ENCODE measurements around the gene FCAR. TPM values are rescaled to one million over a fixed set of nuclear protein-coding genes. Genes with fewer than 3 reads are reported as not detected.
"Not testable (repeated sequence)": the region's sequence is repeated elsewhere in the genome, so short reads cannot be mapped to it uniquely, and the experiment has no call there.

Gene FCAR
- total RNA-seq: 1 to 10 TPM in 2 of 4 donors, under 1 TPM in 1, not detected in 1; 0.29 to 6.3 (median 1.4) TPM

DNA sequence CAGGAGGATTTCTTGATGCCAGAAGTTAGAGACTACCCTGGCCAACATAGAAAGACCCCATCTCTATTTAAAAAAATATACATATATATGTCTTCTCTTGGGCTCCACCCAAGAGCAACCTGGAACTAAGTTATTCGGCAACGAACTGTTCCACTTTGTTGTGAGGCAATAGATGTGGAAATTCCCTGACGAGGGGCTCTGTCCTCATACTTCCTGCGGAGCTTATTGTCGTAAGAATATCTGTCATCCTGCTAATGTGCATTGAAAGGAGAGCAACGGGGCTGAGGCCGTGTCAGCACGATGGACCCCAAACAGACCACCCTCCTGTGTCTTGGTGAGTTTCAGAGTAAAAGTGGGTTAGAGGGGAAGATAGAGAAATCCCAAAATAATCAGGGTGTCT is at the start of gene FCAR:
Gene FCAR (plus strand): TSS at position 246 of the 400 bp plus-strand sequence. CDS start 55 bp downstream, at position 301.
- no peak for DNase-seq (ENCODE audit: extremely low spot score)
- no peaks in the 10 kb centered on the region for H3K36me3 ChIP-seq
- H3K4me3 ChIP-seq: no peak within 1 kb of the TSS
- no peak within 1 kb of the TSS for H3K27ac ChIP-seq (replicated peaks in 1 of 4)
- no peak for TF ChIP-seq POLR2A (IDR thresholded peaks at IDR 0.05; ENCODE audit: low read depth)
- TF ChIP-seq POLR2AphosphoS5 (IDR thresholded peaks at IDR 0.05): no peak
- TF ChIP-seq EP300 (IDR thresholded peaks at IDR 0.05): no peak
- TF ChIP-seq, protein P1, sequence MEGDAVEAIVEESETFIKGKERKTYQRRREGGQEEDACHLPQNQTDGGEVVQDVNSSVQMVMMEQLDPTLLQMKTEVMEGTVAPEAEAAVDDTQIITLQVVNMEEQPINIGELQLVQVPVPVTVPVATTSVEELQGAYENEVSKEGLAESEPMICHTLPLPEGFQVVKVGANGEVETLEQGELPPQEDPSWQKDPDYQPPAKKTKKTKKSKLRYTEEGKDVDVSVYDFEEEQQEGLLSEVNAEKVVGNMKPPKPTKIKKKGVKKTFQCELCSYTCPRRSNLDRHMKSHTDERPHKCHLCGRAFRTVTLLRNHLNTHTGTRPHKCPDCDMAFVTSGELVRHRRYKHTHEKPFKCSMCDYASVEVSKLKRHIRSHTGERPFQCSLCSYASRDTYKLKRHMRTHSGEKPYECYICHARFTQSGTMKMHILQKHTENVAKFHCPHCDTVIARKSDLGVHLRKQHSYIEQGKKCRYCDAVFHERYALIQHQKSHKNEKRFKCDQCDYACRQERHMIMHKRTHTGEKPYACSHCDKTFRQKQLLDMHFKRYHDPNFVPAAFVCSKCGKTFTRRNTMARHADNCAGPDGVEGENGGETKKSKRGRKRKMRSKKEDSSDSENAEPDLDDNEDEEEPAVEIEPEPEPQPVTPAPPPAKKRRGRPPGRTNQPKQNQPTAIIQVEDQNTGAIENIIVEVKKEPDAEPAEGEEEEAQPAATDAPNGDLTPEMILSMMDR (IDR thresholded peaks at IDR 0.05): no peak
- intact Hi-C loops (cut with DNase I): no loop called here
- no peaks in the 10 kb centered on the region for H3K4me1 ChIP-seq
- H3K27me3 ChIP-seq: peaks cover 0 to 6% (median 0%) of the 10 kb centered on the region in 4 donors
- 75% methylated on average over 8 of the region's 8 CpGs for WGBS
- no peaks in the 10 kb centered on the region for H3K9me3 ChIP-seq

DNA sequence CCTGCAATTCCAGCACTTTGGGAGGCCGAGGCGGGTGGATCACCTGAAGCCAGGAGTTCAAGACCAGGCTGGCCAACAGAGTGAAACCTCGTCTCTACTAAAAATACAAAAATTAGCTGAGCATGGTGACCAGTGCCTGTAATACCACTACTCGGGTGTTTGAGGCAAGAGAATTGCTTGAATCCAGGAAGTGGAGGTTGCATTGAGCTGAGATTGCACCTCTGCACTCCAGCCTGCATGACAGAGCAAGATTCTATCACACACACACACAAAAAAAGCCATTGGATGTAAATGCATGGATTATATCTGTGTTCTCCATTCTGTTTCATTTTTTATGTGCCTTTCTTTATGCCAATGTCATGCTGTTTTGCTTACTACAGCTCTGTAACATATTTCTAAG is 49.6 kb upstream of the FCAR start:
- H3K4me1 ChIP-seq; H3K4me3 ChIP-seq; DNase-seq (ENCODE audit: extremely low spot score); intact Hi-C loops (cut with DNase I); H3K27ac ChIP-seq (replicated peaks in 1 of 4); H3K36me3 ChIP-seq; H3K27me3 ChIP-seq; H3K9me3 ChIP-seq: not testable (repeated sequence)
- 62% methylated on average over 4 of the region's 4 CpGs for WGBS

DNA sequence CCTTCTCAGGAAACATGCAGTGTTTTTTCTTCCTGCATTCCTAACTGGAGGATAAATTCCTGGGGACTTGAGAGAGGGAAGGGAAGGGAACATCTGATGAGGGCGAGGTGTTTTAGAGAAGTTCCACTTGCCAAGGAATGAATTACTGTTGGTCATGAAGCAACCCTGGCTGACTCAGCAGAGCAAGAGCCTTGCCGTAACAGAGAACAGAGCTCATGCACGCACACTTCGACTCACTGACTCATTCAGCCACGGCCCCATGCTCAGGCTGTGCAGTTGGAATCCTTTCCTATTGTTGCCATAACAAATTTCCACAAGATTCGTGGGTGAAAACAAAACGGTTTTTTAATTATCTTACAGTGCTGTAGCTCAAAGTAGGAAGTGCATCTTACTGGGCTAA is 48.7 kb upstream of the FCAR start:
- H3K27me3 ChIP-seq; H3K36me3 ChIP-seq; H3K4me3 ChIP-seq; H3K27ac ChIP-seq (replicated peaks in 1 of 4); intact Hi-C loops (cut with DNase I); DNase-seq (ENCODE audit: extremely low spot score); H3K4me1 ChIP-seq; H3K9me3 ChIP-seq: not testable (repeated sequence)
- 28% methylated on average over 6 of the region's 7 CpGs for WGBS

DNA sequence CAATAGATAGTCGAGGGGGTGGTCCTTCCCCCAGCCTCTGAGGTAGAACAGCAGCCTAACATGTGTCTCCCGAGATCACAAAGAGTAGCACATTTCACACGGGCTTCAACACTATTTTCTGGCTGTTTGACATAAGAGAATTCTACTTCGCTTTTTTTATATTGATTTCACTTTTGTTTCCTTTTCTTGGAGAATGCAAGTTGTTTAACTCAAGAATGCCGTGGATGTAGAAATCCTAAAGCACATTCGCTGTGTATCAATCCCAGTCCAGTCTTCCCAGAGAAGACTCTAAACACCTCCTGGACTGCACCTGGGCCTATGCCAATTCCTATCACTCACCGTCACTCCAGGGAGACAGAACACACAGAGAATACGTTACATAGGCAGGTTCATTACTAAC is 46.0 kb upstream of the FCAR start:
- 72% methylated on average over 7 of the region's 8 CpGs for WGBS

DNA sequence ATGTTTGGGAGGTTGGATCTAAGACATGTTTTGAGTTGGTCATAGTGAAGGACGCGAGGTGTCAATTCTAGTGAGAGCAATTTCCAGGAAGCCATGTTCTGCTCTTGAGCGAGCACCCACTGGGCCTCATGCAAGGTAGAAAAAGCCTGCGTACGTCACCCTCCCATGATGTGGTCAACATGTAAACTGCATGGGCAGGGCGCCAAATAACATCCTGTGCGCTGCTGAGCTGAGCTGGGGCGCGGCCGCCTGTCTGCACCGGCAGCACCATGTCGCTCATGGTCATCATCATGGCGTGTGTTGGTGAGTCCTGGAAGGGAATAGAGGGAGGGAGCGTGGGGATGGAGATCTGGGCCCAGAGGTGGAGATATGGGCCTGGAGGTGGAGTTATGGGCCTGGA is 41.5 kb upstream of the FCAR start, which contains the start of gene KIR2DS4:
Gene KIR2DS4 (plus strand): TSS at position 181 of the 400 bp plus-strand sequence.
- H3K9me3 ChIP-seq; H3K27me3 ChIP-seq; H3K27ac ChIP-seq (replicated peaks in 1 of 4); H3K36me3 ChIP-seq; DNase-seq (ENCODE audit: extremely low spot score); H3K4me3 ChIP-seq; H3K4me1 ChIP-seq; intact Hi-C loops (cut with DNase I): not testable (repeated sequence)
- WGBS: 93% methylated on average over 14 of the region's 14 CpGs

More for the DNA sequence above, 46.0 kb upstream of the FCAR start:
- H3K36me3 ChIP-seq; H3K9me3 ChIP-seq; intact Hi-C loops (cut with DNase I); H3K27ac ChIP-seq (replicated peaks in 1 of 4); H3K4me1 ChIP-seq; H3K27me3 ChIP-seq; DNase-seq (ENCODE audit: extremely low spot score); H3K4me3 ChIP-seq: not testable (repeated sequence)

DNA sequence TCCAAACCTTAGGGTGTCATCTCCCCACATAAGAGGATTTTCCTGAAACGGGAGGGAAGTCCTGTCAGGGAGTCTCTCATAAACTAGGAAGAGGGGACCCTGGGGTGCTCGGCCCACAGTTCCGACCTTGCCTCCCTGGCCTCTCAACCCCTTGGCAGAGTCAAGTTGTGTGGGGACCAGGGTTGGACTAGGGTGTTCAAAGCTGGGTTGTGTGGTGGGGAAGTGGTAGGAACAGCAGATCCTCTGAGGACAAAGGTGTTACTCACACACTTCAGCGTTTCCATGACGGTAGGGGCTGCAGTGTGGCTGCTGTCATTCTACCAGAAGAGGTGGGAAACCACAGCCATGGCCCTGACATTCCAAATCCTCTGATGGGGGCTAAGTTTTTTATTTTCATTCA is 38.9 kb upstream of the FCAR start:
- DNase-seq (ENCODE audit: extremely low spot score); H3K27ac ChIP-seq (replicated peaks in 1 of 4); H3K9me3 ChIP-seq; H3K36me3 ChIP-seq; H3K4me3 ChIP-seq; H3K4me1 ChIP-seq; intact Hi-C loops (cut with DNase I); H3K27me3 ChIP-seq: not testable (repeated sequence)
- WGBS: 69% methylated on average over 5 of the region's 5 CpGs

DNA sequence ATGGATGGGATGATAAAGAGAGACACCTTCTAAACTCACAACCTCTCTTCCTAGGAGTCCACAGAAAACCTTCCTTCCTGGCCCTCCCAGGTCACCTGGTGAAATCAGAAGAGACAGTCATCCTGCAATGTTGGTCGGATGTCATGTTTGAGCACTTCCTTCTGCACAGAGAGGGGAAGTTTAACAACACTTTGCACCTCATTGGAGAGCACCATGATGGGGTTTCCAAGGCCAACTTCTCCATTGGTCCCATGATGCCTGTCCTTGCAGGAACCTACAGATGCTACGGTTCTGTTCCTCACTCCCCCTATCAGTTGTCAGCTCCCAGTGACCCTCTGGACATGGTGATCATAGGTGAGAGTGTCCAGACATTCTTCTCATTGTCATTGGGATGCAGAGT is 36.5 kb upstream of the FCAR start:
- H3K4me1 ChIP-seq; DNase-seq (ENCODE audit: extremely low spot score); H3K36me3 ChIP-seq; H3K9me3 ChIP-seq; H3K27ac ChIP-seq (replicated peaks in 1 of 4); H3K27me3 ChIP-seq; H3K4me3 ChIP-seq; intact Hi-C loops (cut with DNase I): not testable (repeated sequence)
- 33% methylated on average over 2 of the region's 2 CpGs for WGBS

DNA sequence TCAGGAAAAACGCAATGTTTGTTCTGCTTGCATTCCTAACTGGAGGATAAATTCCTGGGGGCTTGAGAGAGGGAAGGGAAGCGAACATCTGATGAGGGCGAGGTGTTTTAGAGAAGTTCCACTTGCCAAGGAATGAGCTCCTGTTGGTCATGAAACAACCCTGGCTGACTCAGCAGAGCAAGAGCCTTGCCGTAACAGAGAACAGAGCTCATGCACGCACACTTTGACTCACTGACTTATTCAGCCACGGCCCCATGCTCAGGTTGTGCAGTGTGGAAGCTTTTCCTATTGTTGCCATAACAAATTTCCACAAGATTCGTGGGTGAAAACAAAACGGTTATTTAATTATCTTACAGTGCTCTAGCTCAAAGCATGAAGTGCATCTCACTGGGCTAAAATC is 30.9 kb upstream of the FCAR start:
- H3K4me3 ChIP-seq; intact Hi-C loops (cut with DNase I); DNase-seq (ENCODE audit: extremely low spot score); H3K9me3 ChIP-seq; H3K27ac ChIP-seq (replicated peaks in 1 of 4); H3K27me3 ChIP-seq; H3K4me1 ChIP-seq; H3K36me3 ChIP-seq: not testable (repeated sequence)
- WGBS: 79% methylated on average over 8 of the region's 8 CpGs

DNA sequence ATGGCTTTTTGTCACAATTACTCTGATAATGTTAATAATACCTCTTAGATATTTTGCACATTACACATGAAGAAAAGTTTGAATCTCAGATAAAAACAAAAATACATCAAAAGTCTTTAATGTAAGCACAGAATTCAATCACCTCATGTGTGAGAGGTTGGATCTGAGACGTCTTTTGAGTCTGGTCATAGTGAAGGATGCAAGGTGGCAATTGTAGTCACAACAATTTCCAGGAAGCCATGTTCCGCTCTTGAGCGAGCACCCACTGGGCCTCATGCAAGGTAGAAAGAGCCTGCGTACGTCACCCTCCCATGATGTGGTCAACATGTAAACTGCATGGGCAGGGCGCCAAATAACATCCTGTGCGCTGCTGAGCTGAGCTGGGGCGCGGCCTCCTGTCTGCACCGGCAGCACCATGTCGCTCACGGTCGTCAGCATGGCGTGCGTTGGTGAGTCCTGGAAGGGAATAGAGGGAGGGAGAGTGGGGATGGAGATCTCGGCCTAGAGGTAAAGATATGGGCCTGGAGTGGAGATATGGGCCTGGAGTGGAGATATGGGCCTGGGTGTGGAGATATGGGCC is 23.9 kb upstream of the FCAR start, which contains the start of gene KIR3DL2:
Gene KIR3DL2 (plus strand): TSS at position 383 of the 580 bp plus-strand sequence. CDS start 33 bp downstream, at position 416.
- H3K9me3 ChIP-seq; intact Hi-C loops (cut with DNase I); H3K4me3 ChIP-seq; H3K4me1 ChIP-seq; DNase-seq (ENCODE audit: extremely low spot score); H3K36me3 ChIP-seq; H3K27ac ChIP-seq (replicated peaks in 1 of 4): not testable (repeated sequence)
- WGBS: 85% methylated on average over 16 of the region's 16 CpGs
- H3K27me3 ChIP-seq: peaks cover 0 to 21% (median 0%) of the 10 kb centered on the region in 4 donors
